ENCODE results near the gene ONECUT2.

- TF ChIP-seq CTCF (IDR thresholded peaks at IDR 0.05): no peak
- TF ChIP-seq POLR2A (IDR thresholded peaks at IDR 0.05): no peak
Measured at GRCh38 chr18:57428221-57429150, 6.7 kb upstream of the ONECUT2 start.
